Breast epithelium (tissue), 4 donors: ENCODE data around the gene LSM10. TPM values are rescaled to one million over a fixed set of nuclear protein-coding genes. Genes with fewer than 3 reads are reported as not detected.

ENCODE experiments used
- DNase-seq, 2 donors: peaks; one replicate each; pipeline ENCODE4 v3.0.0-alpha.2; 2019; ENCODE audit warnings: low spot score in 2 of 2
- H3K27ac ChIP-seq, 2 donors: fragments of 200-600 bp; sonication (generic) in 1 of 2; one replicate each; pipeline ENCODE4 v1.5.1; 2016 to 2019; ENCODE audit warnings: mild to moderate bottlenecking in 1 of 2
- H3K27me3 ChIP-seq, 2 donors: fragments of 200-600 bp; sonication (generic) in 1 of 2; one replicate each; pipeline versions ENCODE4 v1.5.1 to v1.6.0; 2017 to 2019; ENCODE audit warnings: control low read depth in 1 of 2, mild to moderate bottlenecking in 1 of 2
- H3K36me3 ChIP-seq: fragments of 200-600 bp; one replicate; pipeline ENCODE4 v1.5.1; 2019
- H3K4me1 ChIP-seq, 2 donors: fragments of 200-600 bp; sonication (generic); one replicate each; pipeline ENCODE4 v1.5.1; 2016 to 2019; ENCODE audit warnings: control low read depth in 1 of 2
- H3K4me3 ChIP-seq, 3 donors: fragments of 200-600 bp; sonication (generic); 1 replicate in 2 of 3; 2 replicates in 1 of 3; pipeline ENCODE4 v1.5.1; 2016 to 2019; ENCODE audit warnings: mild to moderate bottlenecking in 3 of 3, moderate library complexity in 2 of 3
- H3K9me3 ChIP-seq, 2 donors: fragments of 200-600 bp; sonication (generic) in 1 of 2; one replicate each; pipeline ENCODE4 v1.5.1; 2016 to 2019; ENCODE audit warnings: control low read depth in 1 of 2
- POLR2A ChIP-seq: fragments of 450-650 bp; IDR thresholded peaks from one replicate; pipeline ENCODE4 v1.6.1; 2016; ENCODE audit warnings: antibody characterized with exemption, mild to moderate bottlenecking, moderate library complexity
- POLR2AphosphoS5 ChIP-seq, 3 donors: sonication (generic); formaldehyde crosslinking; IDR thresholded peaks; one replicate each; pipeline ENCODE4 v1.6.1; 2017; ENCODE audit warnings: antibody characterized with exemption in 3 of 3
- intact Hi-C: fragments of 100-400 bp; cut with DNase I; formaldehyde crosslinking; loops from one replicate; pipeline ENCODE4 v1.15.1; 2023; ENCODE audit warnings: low total_unique reads
- total RNA-seq, 3 donors: library from RNA; depleted of rRNA; stranded (reverse); fragments of >200 nt; gene quantifications; one replicate each; pipeline ENCODE4 v1.1.0, GENCODE V29; 2016
- TF ChIP-seq, protein P1 (sequence below), 3 donors: fragments of 450-650 bp; IDR thresholded peaks; one replicate each; pipeline ENCODE4 v1.5.1; 2016 to 2017; ENCODE audit warnings: antibody characterized with exemption in 3 of 3, mild to moderate bottlenecking in 3 of 3, moderate library complexity in 3 of 3

The LSM10 gene
- total RNA-seq, 3 donors from 2014 or later = 31.8 to 49.5 (median 39.7) TPM

DNA sequence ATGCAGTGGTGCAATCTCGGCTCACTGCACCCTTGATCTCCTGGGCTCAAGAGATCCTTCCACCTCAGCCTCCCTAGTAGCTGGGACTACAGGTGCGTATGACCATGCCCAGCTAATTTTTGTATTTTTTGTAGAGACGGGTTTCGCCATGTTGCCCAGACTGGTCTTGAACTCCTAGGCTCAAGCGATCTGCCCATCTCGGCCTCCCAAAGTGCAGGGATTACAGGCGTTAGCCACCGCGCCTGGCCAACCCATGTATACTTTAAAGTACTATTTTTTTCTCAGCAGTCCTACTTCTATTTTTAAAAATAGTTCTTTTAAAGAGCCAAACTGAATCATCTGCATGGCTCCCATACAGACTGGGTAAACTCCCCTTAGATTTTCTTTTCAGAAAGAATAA is 15.5 kb downstream of the LSM10 start:
- no peak for DNase-seq
- intact Hi-C loops = no loop called here
- H3K9me3 ChIP-seq = no peaks in the 10 kb centered on the region
- H3K27me3 ChIP-seq = no peaks in the 10 kb centered on the region
- H3K4me1 ChIP-seq = peaks cover 2 to 24% of the 10 kb centered on the region in 2 donors
- H3K27ac ChIP-seq = no peak overlapping the region
- no peaks in the 10 kb centered on the region for H3K36me3 ChIP-seq
- no peak for TF ChIP-seq POLR2AphosphoS5 (IDR thresholded peaks at IDR 0.05)
- H3K4me3 ChIP-seq = no peak overlapping the region

DNA sequence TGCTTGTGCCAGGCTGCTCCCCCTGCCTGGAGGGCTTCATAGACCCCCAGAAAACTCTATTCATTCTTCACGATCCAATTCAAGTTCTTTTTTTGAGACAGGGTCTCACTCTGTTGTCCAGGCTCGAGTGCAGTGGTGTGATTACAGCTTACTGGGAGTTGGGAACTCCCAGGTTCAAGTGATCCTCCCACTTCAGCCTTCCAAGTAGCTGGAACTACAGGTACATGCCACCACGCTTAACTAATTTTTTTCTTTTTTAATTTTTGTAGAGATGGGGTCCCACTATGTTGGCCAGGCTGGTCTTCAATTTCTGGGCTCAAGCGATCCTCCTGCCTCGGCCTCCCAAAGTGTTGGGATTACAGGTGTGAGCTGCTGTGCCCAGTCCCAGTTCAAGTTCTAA is 16.3 kb downstream of the LSM10 start:
- Histone ChIP-seq H3K9me3 (no peaks in the 10 kb centered on the region), H3K27ac (peak overlapping the region in 1 of 2 donors; percentile 34), H3K4me3 (no peak overlapping the region), H3K36me3 (no peaks in the 10 kb centered on the region), H3K4me1 (peaks cover 2 to 15% of the 10 kb centered on the region in 2 donors), H3K27me3 (no peaks in the 10 kb centered on the region)
- TF ChIP-seq POLR2A (no peak), POLR2AphosphoS5 (IDR thresholded peaks at IDR 0.05) (no peak)
- TF ChIP-seq, protein P1, sequence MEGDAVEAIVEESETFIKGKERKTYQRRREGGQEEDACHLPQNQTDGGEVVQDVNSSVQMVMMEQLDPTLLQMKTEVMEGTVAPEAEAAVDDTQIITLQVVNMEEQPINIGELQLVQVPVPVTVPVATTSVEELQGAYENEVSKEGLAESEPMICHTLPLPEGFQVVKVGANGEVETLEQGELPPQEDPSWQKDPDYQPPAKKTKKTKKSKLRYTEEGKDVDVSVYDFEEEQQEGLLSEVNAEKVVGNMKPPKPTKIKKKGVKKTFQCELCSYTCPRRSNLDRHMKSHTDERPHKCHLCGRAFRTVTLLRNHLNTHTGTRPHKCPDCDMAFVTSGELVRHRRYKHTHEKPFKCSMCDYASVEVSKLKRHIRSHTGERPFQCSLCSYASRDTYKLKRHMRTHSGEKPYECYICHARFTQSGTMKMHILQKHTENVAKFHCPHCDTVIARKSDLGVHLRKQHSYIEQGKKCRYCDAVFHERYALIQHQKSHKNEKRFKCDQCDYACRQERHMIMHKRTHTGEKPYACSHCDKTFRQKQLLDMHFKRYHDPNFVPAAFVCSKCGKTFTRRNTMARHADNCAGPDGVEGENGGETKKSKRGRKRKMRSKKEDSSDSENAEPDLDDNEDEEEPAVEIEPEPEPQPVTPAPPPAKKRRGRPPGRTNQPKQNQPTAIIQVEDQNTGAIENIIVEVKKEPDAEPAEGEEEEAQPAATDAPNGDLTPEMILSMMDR (IDR thresholded peaks at IDR 0.05) = no peak
- intact Hi-C loops = no loop called here
- no peak for DNase-seq

DNA sequence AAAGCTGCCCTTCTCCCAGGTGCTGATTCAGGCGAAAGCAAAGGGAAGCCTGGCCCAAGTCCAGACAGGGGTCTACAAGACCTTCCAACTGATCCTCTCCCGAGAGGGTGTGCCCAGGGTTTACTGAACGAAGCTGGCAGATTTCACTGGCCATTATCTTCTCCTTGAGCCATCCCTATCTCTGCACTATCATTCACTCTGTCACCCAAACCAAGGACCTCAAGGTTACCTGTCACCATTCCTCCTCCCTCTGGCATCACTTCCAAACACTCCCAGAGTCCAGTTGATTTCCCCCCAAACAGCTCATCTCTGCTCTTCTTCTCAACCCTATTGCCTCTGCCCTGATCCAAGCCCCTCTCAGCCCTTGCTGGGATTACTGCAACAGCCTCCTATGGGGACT is 16.9 kb downstream of the LSM10 start:
- TF ChIP-seq, protein P1 (IDR thresholded peaks at IDR 0.05) = no peak
- TF ChIP-seq POLR2AphosphoS5 (IDR thresholded peaks at IDR 0.05) (no peak), POLR2A (no peak)
- Histone ChIP-seq H3K36me3 (no peaks in the 10 kb centered on the region), H3K27me3 (no peaks in the 10 kb centered on the region), H3K4me1 (peaks cover 2 to 14% of the 10 kb centered on the region in 2 donors), H3K27ac (peak overlapping the region; percentile 28 to 34), H3K9me3 (no peaks in the 10 kb centered on the region), H3K4me3 (no peak overlapping the region)
- DNase-seq = no peak
- intact Hi-C loops = no loop called here

DNA sequence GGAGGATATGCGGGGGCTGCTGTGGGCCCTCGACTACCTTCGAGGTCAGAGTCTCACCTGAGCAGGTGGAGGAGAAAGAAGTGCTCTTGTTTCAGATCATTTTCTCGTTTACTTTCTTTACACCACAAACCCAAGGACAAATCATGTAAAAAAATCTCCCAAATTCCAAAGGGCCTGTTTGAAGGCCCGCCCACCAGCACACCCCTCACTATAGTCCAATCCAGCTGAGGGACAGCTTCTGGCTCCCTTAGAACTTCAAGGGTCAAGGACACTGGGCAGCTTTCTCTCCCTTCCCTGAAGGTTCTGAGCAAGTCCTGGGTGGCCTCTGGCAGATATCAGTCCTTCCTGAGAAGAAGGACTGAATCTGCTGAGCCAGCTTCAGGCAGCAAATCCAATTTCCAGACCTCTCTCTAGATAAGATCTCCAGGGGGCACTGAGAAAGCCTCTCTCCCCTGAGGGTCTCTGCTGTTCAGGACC is 17.5 kb downstream of the LSM10 start:
- Histone ChIP-seq H3K27ac (peak overlapping the region; percentile 28 to 34), H3K27me3 (no peaks in the 10 kb centered on the region), H3K4me1 (peaks cover 2 to 18% of the 10 kb centered on the region in 2 donors), H3K9me3 (no peaks in the 10 kb centered on the region), H3K36me3 (no peaks in the 10 kb centered on the region), H3K4me3 (no peak overlapping the region)
- no peak for TF ChIP-seq POLR2A
- TF ChIP-seq, protein P1 (IDR thresholded peaks at IDR 0.05) = no peak
- TF ChIP-seq POLR2AphosphoS5 (IDR thresholded peaks at IDR 0.05) = no peak
- intact Hi-C loops = no loop called here
- DNase-seq = no peak

DNA sequence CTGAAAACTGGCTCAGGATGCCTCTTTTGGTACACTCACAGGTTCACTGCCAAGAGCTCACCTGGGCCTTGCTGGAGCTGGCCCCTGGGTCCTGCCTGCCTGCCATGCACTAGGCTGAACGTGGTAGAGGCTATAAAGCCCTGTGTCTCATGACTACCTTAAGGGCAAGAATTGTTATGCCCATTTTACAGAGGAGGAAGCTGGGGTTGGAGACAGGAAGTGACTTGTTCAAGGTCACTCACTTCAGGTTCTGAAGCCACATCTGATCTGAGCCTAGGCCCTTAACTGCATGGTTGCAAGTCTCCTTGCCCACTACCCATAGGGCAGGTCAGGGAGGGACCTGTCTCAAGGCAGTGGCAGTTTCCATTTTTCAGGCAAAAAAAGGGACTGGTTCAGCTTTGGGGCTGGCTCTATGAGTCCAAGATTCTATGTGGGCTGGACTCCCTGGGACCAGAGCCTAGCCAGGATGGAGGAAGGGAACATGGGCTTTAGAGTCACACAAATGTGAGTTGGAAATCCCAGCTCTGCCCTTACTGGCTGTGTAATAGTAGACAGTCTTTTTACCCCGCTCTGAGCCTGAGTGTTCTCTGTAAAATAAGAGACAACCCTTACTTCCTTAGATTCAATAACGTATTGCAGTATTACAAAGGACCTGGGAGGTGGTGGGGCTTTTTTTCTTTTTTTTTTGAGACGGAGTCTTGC is 19.8 kb downstream of the LSM10 start:
- H3K27ac ChIP-seq = peak overlapping the region; percentile 35 to 41
- no peak overlapping the region for H3K4me3 ChIP-seq
- H3K9me3 ChIP-seq = no peaks in the 10 kb centered on the region
- intact Hi-C loops = loop anchor here (1.0 kb wide), 1 partner anchor 18 kb away; no protein-coding TSS in a partner anchor
- H3K27me3 ChIP-seq = no peaks in the 10 kb centered on the region
- peaks cover 14 to 26% of the 10 kb centered on the region in 2 donors for H3K4me1 ChIP-seq
- H3K36me3 ChIP-seq = no peaks in the 10 kb centered on the region
- no peak for DNase-seq
- TF ChIP-seq, protein P1 (IDR thresholded peaks at IDR 0.05) = no peak
- TF ChIP-seq POLR2AphosphoS5 (IDR thresholded peaks at IDR 0.05) (no peak), POLR2A (no peak)
